LHCN-M2 (cell line): ENCODE data around the gene SGMS1. TPM values are rescaled to one million over a fixed set of nuclear protein-coding genes. Genes with fewer than 3 reads are reported as not detected.
"Not testable (repeated sequence)": the region's sequence is repeated elsewhere in the genome, so short reads cannot be mapped to it uniquely, and the experiment has no call there.

Experiments
- DNase-seq: peaks from one replicate; pipeline ENCODE4 v3.0.0-alpha.2; 2012; ENCODE audit warnings: low read depth
- total RNA-seq: library from RNA; depleted of rRNA; stranded (reverse); fragments of >200 nt; gene quantifications from 2 replicates; pipeline ENCODE4 v1.2.3, GENCODE V29; 2014; rRNA removed

The SGMS1 gene
- total RNA-seq, 1 experiment from 2014 or later = 32.6 TPM

DNA sequence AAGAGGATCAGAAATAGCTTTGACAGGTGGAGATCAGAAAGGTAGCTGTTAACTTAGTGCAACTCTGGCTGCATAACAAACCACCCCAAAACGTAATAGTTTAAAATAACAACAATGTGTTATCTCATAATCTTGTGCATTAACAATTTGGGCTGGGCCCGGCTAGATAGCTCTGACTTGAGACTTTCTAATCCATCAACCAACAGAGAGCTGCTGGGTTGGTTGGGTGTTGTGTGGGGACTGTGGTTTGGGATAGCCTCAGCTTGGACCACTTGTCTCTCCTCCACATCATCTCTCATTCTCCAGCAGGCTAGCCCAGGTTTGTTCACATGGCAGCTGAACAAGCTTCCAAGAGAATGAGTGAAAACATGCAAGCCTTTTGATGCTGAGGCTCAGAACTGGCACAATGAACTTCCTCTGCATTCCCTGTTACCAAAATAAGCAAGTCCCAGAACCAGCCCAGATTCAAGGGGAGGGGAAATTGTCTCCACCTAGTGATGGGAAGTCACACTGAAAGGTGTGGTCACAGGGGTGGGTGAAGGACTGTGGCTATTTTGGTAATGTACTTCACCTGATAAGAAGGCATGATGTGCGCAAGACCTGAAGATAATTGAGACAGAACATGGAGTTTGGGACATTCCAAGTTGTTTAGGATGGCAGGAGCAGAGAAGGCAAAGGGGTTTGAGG, 352.0 kb downstream of the SGMS1 start:
- no peak for DNase-seq

DNA sequence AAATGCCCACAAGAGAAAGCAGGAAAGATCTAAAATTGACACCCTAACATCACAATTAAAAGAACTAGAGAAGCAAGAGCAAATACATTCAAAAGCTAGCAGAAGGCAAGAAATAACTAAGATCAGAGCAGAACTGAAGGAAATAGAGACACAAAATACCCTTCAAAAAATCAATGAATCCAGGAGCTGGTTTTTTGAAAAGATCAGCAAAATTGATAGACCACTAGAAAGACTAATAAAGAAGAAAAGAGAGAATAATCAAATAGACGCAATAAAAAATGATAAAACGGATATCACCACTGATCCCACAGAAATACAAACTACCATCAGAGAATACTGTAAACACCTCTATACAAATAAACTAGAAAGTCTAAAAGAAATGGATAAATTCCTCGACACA, 355.9 kb downstream of the SGMS1 start:
- not testable (repeated sequence) for DNase-seq

DNA sequence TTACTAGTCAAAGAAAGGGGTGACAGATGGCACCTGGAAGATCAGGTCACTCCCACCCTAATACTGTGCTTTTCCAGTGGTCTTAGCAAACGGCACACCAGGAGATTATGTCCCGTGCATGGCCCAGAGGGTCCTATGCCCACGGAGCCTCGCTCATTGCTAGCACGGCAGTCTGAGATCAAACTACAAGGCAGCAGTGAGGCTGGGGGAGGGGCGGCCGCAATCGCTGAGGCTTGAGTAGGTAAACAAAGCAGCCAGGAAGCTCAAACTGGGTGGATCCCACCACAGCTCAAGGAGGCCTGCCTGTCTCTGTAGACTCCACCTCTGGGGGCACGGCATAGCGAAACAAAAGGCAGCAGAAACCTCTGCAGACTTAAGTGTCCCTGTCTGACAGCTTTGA, 361.1 kb downstream of the SGMS1 start:
- DNase-seq = not testable (repeated sequence)

DNA sequence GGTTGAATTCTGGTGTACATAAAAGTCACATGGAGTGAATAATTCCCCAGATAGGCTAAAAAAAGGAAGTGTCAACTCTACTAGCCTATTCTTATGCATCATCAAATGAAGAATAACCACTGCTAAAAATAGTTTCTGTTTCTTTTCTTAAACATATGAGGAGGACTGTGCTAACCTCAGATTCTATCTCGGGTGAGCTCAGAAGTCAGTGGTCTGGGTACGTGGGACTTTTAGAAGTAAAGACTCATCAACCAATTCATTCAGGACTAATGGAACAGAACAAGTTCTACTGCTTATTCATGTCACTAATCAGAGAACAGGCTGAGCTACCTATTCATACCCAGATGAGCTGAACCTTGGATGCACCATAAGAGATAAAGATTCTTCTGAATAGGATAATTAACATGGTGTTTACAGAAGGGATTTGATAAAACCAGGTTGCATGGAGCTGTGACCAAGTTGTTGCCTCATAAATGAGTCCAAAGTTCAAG, 362.9 kb downstream of the SGMS1 start:
- peak; percentile 7 for DNase-seq

Other genes with a start within 250 kb of the SGMS1 start
- 2.9 and 3.3 TPM in 2 replicates for gene ASAH2B, start 116.0 kb upstream of the SGMS1 start, total RNA-seq